Inflammatory macrophage treated with lipopolysaccharide for 1 hour (primary cell): ENCODE data around the gene ATG10.
"Not testable (repeated sequence)": the region's sequence is repeated elsewhere in the genome, so short reads cannot be mapped to it uniquely, and the experiment has no call there.

Experiments used
- DNase-seq, 2 donors: peaks; one replicate each; pipeline ENCODE4 v3.0.0-alpha.2; 2020 to 2022

ATG10 gene

GRCh38 chr5:82058710-82059109 is 86.9 kb downstream of the ATG10 start:
- no peak for DNase-seq

- DNase-seq: no peak
Measured at GRCh38 chr5:82066791-82067190, 95.0 kb downstream of the ATG10 start.

- not testable (repeated sequence) for DNase-seq
Measured at GRCh38 chr5:82068042-82068441, 96.2 kb downstream of the ATG10 start.

GRCh38 chr5:82068723-82069122 is 96.9 kb downstream of the ATG10 start:
- peak; percentile 2 to 9 for DNase-seq

- DNase-seq: no peak
Measured at GRCh38 chr5:82072138-82072537, 100.3 kb downstream of the ATG10 start.

- no peak for DNase-seq
Measured at GRCh38 chr5:82073179-82073578, 101.4 kb downstream of the ATG10 start.

GRCh38 chr5:82074950-82075349 is 103.1 kb downstream of the ATG10 start:
- DNase-seq: no peak

- no peak for DNase-seq
Measured at GRCh38 chr5:82077496-82077895, 105.7 kb downstream of the ATG10 start.

GRCh38 chr5:82091617-82092016 is 119.8 kb downstream of the ATG10 start:
- no peak for DNase-seq

GRCh38 chr5:82095536-82095935 is 123.7 kb downstream of the ATG10 start:
- DNase-seq: no peak

GRCh38 chr5:82096249-82096648 is 124.4 kb downstream of the ATG10 start:
- no peak for DNase-seq

GRCh38 chr5:82100303-82101077 is 128.7 kb downstream of the ATG10 start:
- DNase-seq: peak; percentile 31 to 50

- DNase-seq: no peak
Measured at GRCh38 chr5:82104872-82105271, 133.0 kb downstream of the ATG10 start.

- DNase-seq: peak; percentile 13 to 32
Measured at GRCh38 chr5:82105457-82105856, 133.6 kb downstream of the ATG10 start.

- DNase-seq: no peak
Measured at GRCh38 chr5:82106207-82106606, 134.4 kb downstream of the ATG10 start.

GRCh38 chr5:82106756-82107155 is 134.9 kb downstream of the ATG10 start:
- no peak for DNase-seq

- peak in 1 of 2 donors; percentile 13 for DNase-seq
Measured at GRCh38 chr5:82107267-82107666, 135.4 kb downstream of the ATG10 start.

- DNase-seq: no peak
Measured at GRCh38 chr5:82109013-82109412, 137.2 kb downstream of the ATG10 start.

- not testable (repeated sequence) for DNase-seq
Measured at GRCh38 chr5:82109915-82110314, 138.1 kb downstream of the ATG10 start.

- no peak for DNase-seq
Measured at GRCh38 chr5:82111191-82111590, 139.4 kb downstream of the ATG10 start.

- DNase-seq: no peak
Measured at GRCh38 chr5:82115858-82116257, 144.0 kb downstream of the ATG10 start.

GRCh38 chr5:82119889-82120288 is 148.1 kb downstream of the ATG10 start:
- no peak for DNase-seq

- DNase-seq: no peak
Measured at GRCh38 chr5:82129723-82130285, 158.0 kb downstream of the ATG10 start.

- no peak for DNase-seq
Measured at GRCh38 chr5:82130602-82131001, 158.8 kb downstream of the ATG10 start.

- DNase-seq: no peak
Measured at GRCh38 chr5:82137205-82137604, 165.4 kb downstream of the ATG10 start.
